Activated T-helper 1 cell treated with anti-CD3 and anti-CD28 coated beads, Interleukin-2, amount 50 U/mL, for 16 hours (primary cell): Measurements from ENCODE around the gene GRSF1.
"Not testable (repeated sequence)": the region's sequence is repeated elsewhere in the genome, so short reads cannot be mapped to it uniquely, and the experiment has no call there.

Experiments used
- DNase-seq, 2 donors: peaks; one replicate each; pipeline ENCODE4 v3.0.0-alpha.2; 2020; ENCODE audit warnings: low read depth in 1 of 2, low spot score in 1 of 2

Gene GRSF1

DNA sequence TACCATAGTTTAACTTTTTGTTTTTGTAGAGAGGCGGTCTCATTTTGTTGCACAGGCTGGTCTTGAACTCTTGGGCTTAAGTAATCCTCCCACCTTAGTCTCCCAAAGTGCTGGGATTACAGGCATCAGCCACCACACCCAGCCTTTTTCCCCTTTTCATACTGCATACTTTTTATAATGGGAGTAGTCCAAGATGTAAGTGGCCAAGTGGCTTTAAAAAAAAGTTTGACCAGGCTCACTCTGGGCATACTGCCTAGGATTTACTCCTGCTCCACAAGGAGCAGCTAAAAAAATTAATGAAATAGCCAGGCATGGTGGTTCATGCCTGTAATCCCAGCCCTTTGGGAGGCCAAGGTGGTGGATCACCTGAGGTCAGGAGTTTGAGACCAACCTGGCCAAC is 6.0 kb downstream of the GRSF1 start:
- no peak for DNase-seq

DNA sequence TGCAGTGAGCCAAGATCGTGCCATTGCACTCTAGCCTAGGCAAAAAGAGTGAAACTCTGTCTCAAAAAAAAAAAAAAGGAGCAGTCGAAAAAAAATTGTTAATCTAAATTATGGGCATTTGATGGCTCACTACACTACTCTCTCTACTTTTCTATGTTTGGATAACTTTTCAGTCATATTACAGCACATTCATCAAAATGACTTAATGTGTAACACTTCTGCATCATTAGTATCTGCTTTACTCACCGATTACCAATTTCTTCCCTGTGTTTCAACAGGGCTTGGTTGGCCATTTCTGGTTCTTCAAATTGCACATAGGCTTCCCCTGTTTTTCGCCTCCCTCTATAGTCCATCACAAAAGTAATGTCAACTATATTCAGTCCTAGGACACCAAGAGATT is 8.4 kb downstream of the GRSF1 start:
- DNase-seq = no peak

DNA sequence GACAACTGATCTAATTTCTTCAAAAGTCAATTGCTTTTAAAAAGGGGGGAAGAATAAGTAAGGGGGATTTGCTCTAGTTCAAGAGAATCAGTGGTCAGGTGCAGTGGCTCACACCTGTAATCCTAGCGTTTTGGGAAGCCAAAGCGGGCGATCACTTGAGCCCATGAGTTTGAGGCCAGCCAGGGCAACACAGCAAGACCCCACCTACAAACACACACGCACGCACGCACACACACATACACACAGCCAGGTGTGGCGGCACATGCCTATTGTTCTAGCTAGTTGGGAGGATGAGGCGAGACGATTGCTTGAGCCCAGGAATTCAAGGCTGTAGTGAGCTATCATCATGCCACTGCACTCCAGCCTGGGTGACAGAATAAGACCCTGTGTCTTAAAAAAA is 9.6 kb downstream of the GRSF1 start:
- no peak for DNase-seq

DNA sequence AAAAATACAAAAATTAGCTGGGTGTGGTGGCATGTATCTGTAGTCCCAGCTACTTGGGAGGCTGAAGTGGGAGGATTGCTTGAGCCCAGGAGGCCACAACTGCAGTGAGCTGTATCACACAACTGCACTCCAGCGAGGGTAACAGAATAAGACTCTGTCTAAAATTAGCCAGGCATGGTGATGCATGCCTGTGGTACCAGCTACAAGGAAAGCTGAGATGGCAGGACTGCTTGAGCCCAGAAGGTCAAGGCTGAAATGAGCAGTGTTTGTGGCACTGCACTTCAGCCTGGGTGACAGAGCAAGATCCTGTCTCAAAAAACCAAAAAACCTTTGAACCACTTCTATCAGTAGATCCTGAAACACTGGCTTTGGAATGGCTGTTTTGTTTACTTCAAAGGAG is 10.2 kb downstream of the GRSF1 start:
- DNase-seq = no peak

DNA sequence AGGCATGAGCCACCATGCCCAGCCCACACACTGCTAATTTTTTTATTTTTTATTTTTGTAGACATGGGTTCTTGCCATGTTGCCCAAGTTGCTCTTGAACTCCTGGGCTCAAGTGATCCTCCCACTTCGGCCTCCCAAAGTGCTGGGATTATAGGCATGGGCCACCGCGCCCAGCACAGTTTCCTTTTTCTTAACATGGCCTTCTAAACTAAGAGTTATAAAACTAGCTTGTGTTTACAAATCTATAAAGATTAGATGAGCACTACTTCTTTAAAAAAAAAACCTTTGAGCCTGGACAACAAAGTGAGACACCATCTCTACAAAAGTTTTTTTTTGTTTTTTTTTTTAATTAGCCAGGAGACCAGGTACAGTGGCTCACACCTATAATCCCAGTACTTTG is 10.7 kb downstream of the GRSF1 start:
- no peak for DNase-seq

DNA sequence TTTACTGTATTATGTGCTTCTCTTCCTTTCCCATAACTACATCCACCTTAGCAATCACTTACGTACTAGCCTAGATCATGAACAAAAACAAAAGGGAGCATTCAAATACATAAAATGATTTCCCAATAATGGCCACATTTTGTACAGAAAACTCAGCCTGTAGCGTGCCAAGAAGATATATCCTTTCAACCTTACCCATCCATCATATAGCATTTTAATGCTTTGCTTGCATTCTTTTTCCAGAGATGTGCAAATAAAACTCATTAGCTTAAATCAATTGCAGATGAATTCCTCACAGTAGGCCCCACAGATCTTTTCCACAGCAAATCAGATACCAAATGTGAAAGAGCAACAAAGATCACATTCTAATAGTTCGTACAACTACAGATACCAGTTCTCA is 20.8 kb downstream of the GRSF1 start:
- DNase-seq = no peak

DNA sequence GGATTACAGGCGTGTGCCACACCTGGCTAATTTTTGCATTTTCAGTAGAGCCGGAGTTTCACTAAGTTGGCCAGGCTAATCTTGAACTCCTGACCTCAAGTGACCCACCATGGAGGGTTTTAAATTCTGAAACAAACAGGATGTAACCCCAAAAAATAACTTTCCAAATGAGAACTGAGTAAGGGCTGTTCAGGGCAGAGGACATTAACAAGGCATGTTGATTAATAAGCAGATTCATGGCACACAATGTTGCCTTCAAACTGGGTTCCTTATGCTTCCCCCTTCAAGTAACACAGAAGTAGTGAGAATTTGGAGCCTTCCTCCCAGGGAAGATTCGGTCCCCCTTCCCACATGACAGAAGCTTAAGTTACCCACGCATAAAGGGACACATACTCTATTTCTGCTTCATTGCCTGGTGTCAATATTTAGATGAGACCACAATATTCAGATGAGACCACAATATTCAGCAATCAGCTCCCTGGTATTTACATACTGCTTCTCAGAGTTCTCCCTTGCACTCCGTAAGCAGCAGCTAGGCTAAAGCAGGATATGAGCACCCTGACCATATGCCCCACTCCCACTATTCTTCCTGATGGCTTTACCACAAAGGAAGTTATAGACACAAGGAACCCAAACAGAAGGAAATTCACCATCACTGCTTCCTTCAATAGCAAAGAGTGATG is 21.4 kb downstream of the GRSF1 start:
- no peak for DNase-seq

DNA sequence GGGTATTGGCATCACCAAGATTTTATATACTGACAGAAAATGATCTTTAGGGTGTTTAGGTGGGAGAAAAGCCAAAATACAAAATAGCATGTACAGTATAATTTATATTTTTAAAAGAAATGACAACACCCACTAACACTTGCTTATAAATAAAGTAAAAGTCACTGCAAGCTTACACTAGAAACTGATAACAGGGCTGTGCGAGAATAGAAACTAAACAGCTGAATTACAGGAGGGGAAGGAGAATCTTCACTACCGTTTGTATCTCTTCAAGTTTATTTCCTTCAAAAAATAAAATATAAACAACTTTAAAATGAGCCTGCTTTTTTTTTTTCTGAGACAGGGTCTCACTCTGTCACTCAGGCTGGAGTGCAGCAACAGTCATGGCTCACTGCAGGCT is 22.8 kb downstream of the GRSF1 start:
- no peak for DNase-seq

DNA sequence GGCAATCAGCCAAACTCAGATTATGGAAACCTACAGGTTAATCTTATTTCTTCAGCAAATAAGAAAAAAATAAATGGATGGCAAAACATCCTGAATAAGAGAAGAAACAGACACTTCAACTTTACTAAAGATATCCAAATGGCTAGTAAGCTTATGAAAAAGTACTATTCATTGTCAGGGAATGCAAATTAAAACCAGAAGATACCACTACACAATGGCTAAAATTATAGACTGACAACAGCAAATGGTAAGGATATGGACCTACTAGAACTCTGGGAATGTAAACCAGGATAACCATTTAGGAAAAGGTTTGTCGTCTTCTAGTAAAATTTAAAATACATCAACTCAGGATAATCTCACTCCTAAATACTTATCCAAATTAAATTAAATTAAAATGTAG is 24.3 kb downstream of the GRSF1 start:
- no peak for DNase-seq

DNA sequence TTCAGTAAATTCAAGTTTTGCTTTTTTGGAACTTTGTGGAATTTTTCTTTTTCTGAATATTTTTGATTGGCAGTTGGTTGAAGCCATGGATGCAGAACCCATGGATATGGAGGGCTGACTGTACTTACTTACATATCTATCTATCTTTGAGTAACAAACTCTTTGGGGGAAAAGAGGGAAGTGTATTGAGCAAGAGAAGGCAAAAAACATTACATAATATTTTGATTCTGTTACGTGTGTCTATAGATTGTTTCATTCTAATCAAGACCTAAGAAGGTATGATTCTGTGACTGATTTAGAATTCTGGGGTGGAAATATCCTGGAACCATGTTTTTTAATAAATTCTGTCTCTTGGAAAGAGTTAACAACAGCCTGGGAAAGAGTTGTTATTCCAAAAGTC is 31.5 kb downstream of the GRSF1 start:
- no peak for DNase-seq

DNA sequence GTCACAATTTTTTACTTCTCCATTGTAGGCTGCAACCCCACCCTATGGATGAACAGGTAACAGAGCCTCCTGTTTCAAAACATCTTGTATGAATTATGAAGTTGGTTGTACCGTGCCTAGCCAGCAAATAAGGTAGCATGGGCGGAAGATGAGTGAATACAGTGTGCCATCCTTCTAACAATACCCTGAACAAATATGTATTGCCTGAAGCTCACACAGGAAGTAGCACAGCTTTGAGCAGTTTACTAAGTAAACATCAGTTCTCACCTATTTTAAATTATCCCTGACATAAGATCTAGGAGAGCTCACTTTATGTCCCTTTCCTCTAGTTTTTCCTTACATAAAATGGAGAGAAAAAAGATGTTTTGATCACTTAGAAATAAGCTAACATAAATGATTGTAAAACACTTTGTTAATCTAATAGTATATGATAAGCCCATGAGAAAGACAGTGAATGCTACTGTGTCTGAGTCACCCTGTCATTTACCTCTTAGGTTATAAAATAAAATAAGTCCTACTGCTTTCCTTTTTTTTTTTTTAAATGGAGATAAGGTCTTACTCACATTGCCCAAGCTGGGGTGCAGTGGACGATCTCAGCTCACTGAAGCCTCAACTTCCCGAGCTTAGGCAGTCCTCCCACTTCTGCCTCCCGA is 36.6 kb downstream of the GRSF1 start:
- DNase-seq = no peak

DNA sequence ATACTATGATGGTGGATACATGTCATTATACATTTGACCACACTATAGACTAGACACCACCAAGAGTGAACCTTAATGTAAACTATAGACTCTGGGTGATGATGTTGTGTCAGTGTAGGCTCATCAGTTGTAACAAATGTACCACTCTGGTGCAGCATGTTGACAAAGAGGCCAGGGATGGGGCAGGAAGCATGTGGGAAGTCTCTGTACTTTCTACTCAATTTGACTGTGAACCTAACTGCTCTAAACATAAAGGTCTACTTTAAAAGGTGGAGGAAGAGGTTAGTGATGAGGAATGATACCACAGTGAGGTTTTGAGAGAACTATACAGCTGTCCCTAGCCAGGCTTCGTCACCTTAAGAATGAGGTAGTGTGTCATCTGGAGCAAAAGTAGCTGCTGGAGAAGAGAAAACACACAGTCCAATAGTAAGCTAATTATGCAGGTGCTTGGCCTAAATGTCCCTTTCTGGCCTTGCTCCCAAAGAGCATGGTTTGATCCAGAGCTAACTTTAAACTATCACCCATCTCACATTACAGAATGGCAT is 38.4 kb downstream of the GRSF1 start:
- no peak for DNase-seq

DNA sequence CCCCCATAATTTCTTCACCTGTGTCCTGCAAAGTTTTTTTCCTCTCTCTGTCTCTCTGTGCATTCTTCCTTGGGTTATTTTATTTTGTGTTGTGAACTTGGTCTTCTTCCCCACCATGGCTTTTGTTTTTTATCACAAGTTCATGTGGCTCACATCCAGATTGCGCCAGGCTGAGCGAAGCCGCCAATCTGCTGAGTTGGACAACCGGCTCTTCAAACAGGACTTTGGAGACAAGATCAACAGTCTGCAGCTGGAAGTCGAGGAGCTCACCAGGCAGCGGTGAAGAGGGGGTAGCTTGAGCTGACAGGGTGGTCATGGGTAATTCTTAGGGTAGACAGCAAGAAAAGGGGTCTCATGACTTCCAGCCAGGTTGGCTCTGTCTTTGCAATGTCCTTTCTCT is 46.1 kb downstream of the GRSF1 start:
- DNase-seq = no peak

DNA sequence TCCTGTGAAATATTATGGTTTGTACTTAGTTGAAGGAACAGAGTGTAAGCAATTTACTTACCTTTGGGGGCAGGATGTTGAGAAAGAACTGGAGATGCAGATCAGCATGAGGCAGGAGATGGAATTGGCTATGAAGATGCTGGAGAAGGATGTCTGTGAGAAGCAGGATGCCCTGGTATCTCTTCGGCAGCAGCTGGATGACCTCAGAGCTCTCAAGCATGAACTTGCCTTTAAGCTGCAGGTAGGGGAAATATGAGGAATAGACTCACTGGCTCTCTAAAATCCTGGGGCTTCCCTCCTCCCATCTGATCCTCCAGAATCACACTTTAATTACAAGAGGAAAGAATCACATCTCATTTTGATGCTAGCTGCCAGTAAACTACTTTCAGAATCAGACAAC is 51.0 kb downstream of the GRSF1 start:
- no peak for DNase-seq

DNA sequence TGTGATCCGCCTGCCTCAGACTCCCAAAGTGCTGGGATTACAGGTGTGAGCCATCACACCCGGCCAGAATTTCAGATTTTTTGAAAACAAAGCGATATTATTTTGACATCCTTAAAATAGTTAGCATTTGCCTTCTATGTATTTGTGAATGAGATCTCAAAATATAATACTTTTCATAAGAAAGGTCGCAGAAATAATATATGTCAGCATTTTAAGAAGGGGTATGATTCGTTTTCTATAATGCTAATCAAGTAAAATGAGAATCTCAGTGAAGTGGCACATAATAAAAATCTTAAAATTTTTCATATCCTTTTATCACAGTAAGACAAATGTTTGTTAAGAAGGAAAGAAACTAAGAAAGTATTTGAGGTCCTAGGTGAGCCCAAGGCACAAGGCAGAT is 52.2 kb downstream of the GRSF1 start:
- DNase-seq = no peak

DNA sequence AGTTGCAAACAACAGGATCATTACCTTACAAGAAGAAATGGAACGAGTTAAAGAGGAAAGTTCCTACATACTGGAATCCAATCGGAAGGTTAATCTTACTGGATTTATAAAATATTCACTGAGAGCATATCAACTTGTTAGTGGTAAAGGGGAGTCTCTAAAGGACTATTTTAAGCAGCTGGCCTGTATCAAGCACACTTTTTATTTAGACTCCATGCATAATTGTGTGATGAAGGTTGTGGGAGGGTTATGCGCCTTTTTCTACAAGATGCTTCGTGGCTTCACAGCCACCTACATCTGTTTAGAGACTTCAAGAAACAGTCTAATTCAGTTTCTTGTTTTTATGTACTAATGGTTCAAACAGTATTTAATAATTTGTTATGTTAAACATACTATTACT is 56.6 kb downstream of the GRSF1 start:
- no peak for DNase-seq

DNA sequence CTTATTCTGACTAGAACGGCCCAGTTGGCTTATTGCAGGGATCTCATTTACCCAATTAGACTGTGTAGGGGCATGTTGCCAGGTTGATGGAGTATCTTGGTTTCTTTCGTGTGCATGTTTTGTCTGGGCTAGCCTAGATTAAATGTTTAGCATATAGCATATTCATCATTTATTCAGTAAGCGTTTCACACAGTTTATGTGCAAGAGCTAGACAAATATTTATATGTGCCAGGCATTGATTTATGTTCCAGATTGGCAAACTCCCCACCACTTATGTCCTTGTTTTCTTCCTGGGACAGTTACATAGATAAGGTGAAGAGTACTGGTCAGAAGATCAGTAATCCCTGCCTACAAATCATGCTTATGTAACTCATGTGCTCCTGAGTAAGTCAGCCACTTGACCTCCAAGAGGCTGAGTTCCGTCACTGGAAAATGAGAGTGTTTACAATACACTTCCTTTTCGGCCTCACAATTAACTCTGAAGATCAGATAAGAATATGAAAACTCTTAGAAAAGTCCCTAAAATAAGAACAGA is 60.7 kb downstream of the GRSF1 start:
- DNase-seq = no peak

DNA sequence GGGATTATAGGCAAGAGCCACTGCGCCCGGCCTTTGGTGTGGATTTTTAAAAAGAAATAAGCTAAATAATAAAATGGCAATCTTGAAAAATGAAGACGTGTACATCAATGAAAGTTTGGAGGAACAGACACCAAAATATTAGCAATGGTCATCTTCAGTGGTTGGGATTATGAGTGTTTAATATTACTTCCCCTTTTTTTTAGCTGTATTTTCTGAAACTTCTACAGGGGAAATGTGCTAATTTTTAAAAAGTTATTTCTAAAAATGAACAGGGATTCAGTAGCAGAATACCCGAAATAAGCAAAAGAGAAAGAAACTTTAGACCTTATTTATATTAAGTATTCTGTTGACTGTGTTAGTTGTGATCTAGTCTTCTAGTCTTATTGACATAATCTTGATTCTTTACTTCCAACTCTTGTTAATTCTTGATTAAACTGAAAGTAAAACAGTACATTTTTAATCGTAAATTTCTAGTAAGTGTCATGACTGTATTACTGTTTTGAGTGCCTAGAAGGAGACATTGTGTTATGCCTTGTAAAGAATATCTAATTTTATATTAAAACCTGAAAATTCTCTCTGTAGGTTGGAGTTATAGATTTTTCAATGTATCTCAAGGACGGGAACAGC is 66.6 kb downstream of the GRSF1 start:
- DNase-seq = no peak

DNA sequence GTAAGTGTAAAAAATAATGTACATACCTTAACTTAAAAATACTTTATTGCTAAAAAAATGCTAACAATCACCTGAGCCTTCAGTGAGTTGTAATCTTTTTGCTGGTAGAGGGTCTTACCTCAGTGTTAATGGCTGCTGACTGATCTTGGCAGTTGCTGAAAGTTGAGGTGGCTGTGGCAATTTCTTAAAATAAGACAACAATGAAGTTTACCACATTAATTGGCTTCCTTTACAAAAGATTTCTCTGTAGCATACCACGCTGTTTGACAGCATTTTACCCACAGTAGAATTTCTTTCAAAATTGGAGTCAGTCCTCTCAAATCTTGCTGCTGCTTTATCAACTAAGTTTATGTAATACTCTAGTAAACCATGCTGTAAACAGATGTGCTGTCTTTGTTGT is 70.3 kb downstream of the GRSF1 start:
- DNase-seq = not testable (repeated sequence)

DNA sequence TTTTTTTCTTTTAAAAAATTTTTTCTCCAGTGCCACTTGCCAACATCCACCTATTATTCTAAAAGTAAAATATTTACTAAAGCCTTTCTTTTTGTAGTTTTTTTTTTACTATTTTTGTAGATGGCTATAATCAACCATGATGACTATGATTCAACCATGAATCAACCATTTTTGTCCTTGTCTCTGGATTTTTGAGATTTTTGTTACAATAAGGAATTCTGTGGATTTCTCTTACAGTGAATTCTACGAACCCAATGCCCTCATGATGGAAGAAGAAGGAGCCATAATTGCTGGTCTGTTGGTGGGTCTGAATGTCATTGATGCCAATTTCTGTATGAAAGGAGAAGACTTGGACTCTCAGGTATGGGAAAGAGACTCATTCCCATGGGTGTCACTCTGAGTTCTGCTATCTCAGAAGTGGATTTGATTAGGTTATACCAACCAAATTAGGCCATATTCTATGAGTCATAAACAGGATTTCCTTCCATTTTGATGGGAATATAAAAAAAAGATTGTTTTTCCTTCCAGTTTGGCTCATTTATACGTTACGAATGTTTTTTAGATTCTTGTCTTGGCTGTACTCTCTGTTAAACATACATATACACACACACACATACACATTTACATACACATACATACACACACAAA is 71.3 kb downstream of the GRSF1 start:
- DNase-seq = no peak
